ENCODE measurements around the gene SRSF7. TPM values are rescaled to one million over a fixed set of nuclear protein-coding genes. Genes with fewer than 3 reads are reported as not detected.

Gene SRSF7
- total RNA-seq, 5 donors from 2014 or later (not counting 1 experiment from before 2014, with no cell fraction given): 252 to 649 (median 265) TPM

DNA sequence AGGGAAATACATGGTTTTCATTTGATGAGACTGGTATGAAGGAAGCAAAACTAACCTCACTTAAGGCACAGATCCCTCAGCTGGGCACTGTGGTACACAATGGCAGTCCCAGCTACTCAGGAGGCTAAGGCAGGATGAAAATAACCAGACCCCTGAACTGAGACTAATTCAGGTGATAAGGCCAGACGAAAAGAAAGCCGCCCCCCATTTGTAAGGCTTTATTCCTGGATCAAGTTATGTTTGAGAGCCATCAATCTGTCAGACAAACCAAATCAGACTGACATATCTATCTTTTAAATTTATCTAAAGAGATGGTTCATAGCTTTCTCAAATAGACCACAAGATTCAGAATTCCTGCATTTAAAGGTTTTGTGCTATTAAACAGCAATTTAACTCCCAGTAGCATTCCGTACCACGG lies 4.1 kb downstream of the SRSF7 start:
- peaks cover 38 to 40% of the 10 kb centered on the region in 2 experiments for H3K4me1 ChIP-seq (ENCODE audit: control insufficient read depth in 1 of 2, extremely low read depth in 1 of 2, insufficient read depth in 2 of 2, low read length in 2 of 2)
- H3K9me3 ChIP-seq: no peaks in the 10 kb centered on the region
- POLR2A ChIA-PET: interaction anchor here (0.6 to 1.7 kb wide), 8 partner anchors 99 to 370 kb away, joined by 3 to 6 read pairs (median 4); partner anchors contain the start of gene ATL2 (in 1 of the 2)
- CTCF ChIA-PET: interaction anchor here (0.6 to 9.6 kb wide), 4 partner anchors 146 to 235 kb away, joined by 3 to 97 read pairs (median 5); no protein-coding TSS in a partner anchor
- Mint-ChIP-seq H3K9me3 (no peaks in the 10 kb centered on the region), H3K4me1 (peaks cover 76 to 81% (median 79%) of the 10 kb centered on the region in 3 donors), H3K4me3 (peak overlapping the region; percentile 99 to 100 (median 100)), H3K36me3 (peaks cover 68% of the 10 kb centered on the region), H3K27me3 (peaks cover 0 to 3% of the 10 kb centered on the region in 2 donors), H3K27ac (peak overlapping the region; percentile 84 to 89)
- DNase-seq (peak in 1 of 35 experiments; percentile 28), ATAC-seq (replicated peaks in 1 of 4) (no peak)
- peaks cover 4 to 77% of the 10 kb centered on the region in 2 donors for H3K36me3 ChIP-seq (ENCODE audit: control insufficient read depth in 2 of 2, extremely low read depth in 1 of 2, insufficient read depth in 1 of 2, low read length in 1 of 2)
- no CpG with 5 or more reads among the region's 4 CpGs for WGBS (ENCODE audit: insufficient coverage)
- no peak overlapping the region for H3K4me3 ChIP-seq (ENCODE audit: control insufficient read depth in 1 of 2, extremely low read depth in 1 of 2, low read length in 1 of 2)
- no peaks in the 10 kb centered on the region for H3K27me3 ChIP-seq (replicated peaks in 1 of 2; ENCODE audit: control insufficient read depth in 2 of 2, extremely low read depth in 1 of 2, insufficient read depth in 2 of 2, low read length in 1 of 2)
- H3K27ac ChIP-seq (ENCODE audit: low read length): peak overlapping the region; percentile 62

DNA sequence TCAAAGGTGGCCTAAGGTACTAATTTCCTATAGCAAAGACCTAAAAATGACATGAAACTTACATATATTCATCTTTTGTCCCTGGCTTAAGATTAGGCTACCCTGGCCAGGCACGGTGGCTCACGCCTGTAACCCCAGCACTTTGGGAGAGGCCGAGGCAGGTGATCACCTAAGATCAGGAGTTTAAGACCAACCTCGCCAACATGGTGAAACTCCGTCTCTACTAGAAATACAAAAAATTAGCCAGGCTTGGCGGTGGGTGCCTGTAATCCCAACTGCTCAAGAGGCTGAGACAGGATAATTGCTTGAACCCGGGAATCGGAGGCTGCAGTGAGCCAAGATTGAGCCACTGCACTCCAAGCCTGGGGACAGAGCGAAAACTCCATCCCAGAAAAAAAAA lies 5.9 kb downstream of the SRSF7 start:
- DNase-seq: no peak
- peaks cover 63% of the 10 kb centered on the region for H3K36me3 Mint-ChIP-seq
- peak overlapping the region; percentile 34 to 88 for H3K27ac Mint-ChIP-seq
- H3K4me1 ChIP-seq (ENCODE audit: control insufficient read depth in 1 of 2, extremely low read depth in 1 of 2, insufficient read depth in 2 of 2, low read length in 2 of 2): peaks cover 38 to 43% of the 10 kb centered on the region in 2 experiments
- H3K27me3 Mint-ChIP-seq: no peaks in the 10 kb centered on the region
- ATAC-seq (replicated peaks in 1 of 4): no peak
- H3K9me3 Mint-ChIP-seq: no peaks in the 10 kb centered on the region
- H3K27ac ChIP-seq (ENCODE audit: low read length): no peak overlapping the region
- peaks cover 4 to 83% of the 10 kb centered on the region in 2 donors for H3K36me3 ChIP-seq (ENCODE audit: control insufficient read depth in 2 of 2, extremely low read depth in 1 of 2, insufficient read depth in 1 of 2, low read length in 1 of 2)
- CTCF ChIA-PET: interaction anchor here in 1 of 2 donors (9.6 kb wide), 1 partner anchor 164 kb away, joined by 97 read pairs; no protein-coding TSS in a partner anchor
- peak overlapping the region; percentile 17 to 28 (median 24) for H3K4me3 Mint-ChIP-seq
- H3K9me3 ChIP-seq: no peaks in the 10 kb centered on the region
- POLR2A ChIA-PET: interaction anchor here in 1 of 2 donors (0.6 to 1.0 kb wide), 2 partner anchors 144 to 179 kb away, joined by 3 read pairs; no protein-coding TSS in a partner anchor
- WGBS (ENCODE audit: insufficient coverage): 89% methylated on average over 8 of the region's 9 CpGs
- H3K4me3 ChIP-seq (ENCODE audit: control insufficient read depth in 1 of 2, extremely low read depth in 1 of 2, low read length in 1 of 2): no peak overlapping the region
- no peaks in the 10 kb centered on the region for H3K27me3 ChIP-seq (replicated peaks in 1 of 2; ENCODE audit: control insufficient read depth in 2 of 2, extremely low read depth in 1 of 2, insufficient read depth in 2 of 2, low read length in 1 of 2)
- H3K4me1 Mint-ChIP-seq: peaks cover 74 to 80% (median 79%) of the 10 kb centered on the region in 3 donors

DNA sequence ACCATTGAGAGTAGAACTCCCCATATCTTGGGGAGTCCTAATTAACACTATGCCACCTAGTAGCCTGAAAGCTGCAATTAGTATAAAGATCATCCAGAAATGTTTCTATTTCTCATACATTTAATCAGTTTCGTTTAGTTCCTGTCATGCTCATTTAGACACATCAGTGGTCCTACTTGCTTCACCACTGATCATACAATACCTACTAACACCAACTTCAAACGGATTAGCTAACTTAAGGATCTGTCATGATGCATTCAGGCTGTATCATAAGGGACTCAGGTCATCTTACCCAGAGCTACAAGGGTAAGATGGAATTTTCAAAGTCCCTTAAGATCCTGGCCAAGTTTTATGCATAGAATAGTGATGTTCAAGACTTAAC lies 6.8 kb downstream of the SRSF7 start:
- WGBS (ENCODE audit: insufficient coverage): no CpG with 5 or more reads among the region's 2 CpGs
- DNase-seq: peak in 1 of 35 experiments; percentile 36
- Mint-ChIP-seq H3K4me3 (no peak overlapping the region), H3K9me3 (no peaks in the 10 kb centered on the region), H3K27ac (peak overlapping the region; percentile 46 to 68), H3K4me1 (peaks cover 65 to 79% (median 76%) of the 10 kb centered on the region in 3 donors), H3K27me3 (no peaks in the 10 kb centered on the region), H3K36me3 (peaks cover 54% of the 10 kb centered on the region)
- ChIA-PET POLR2A (interaction anchor here (0.5 to 2.0 kb wide), 11 partner anchors 7 to 369 kb away, joined by 3 to 14 read pairs (median 5); partner anchors contain the start of gene SRSF7 (in 1 of the 2)), CTCF (interaction anchor here (0.5 to 9.6 kb wide), 19 partner anchors 10 to 917 kb away, joined by 3 to 97 read pairs (median 5); no protein-coding TSS in a partner anchor)
- Histone ChIP-seq H3K27me3 (replicated peaks in 1 of 2; ENCODE audit: control insufficient read depth in 2 of 2, extremely low read depth in 1 of 2, insufficient read depth in 2 of 2, low read length in 1 of 2) (no peaks in the 10 kb centered on the region), H3K9me3 (no peaks in the 10 kb centered on the region), H3K4me1 (ENCODE audit: control insufficient read depth in 1 of 2, extremely low read depth in 1 of 2, insufficient read depth in 2 of 2, low read length in 2 of 2) (peaks cover 31 to 39% of the 10 kb centered on the region in 2 experiments), H3K4me3 (ENCODE audit: control insufficient read depth in 1 of 2, extremely low read depth in 1 of 2, low read length in 1 of 2) (no peak overlapping the region), H3K36me3 (ENCODE audit: control insufficient read depth in 2 of 2, extremely low read depth in 1 of 2, insufficient read depth in 1 of 2, low read length in 1 of 2) (peaks cover 4 to 76% of the 10 kb centered on the region in 2 donors), H3K27ac (ENCODE audit: low read length) (peak overlapping the region; percentile 26)
- no peak for ATAC-seq (replicated peaks in 1 of 4)

DNA sequence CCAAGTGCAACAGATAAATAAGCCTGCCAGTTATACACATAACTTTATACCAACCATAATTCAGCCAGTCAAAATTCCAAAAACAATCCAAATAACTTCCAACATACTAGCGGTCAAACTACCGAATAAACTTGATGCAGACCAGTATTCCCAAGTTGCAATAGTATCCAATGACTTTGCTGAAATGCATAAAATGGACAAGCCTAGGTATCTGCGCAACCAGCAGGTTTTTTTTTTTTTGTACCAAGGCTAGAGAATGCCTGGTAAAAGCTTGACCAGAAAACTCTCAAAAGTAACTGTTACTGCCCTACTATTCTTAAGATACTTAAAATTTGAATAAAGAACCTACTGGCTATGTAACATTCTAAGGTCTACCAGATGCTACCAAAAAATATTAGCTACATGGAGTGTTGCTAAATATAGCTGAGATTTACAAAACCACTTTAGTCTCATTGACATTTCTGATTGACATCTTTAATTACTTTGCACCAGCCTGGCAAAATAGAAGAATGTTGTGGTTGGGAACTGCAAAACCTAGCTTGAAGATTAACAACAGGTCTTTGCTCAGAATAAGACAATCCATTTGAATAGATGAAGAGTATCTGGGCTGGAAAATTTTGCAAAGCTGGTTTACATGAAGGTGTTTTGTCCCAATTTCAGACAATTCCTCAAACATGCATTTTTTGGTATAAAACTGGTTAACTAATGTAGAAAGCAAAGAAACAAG lies 7.3 kb downstream of the SRSF7 start:
- no peak for ATAC-seq (replicated peaks in 1 of 4)
- Histone ChIP-seq H3K27me3 (replicated peaks in 1 of 2; ENCODE audit: control insufficient read depth in 2 of 2, extremely low read depth in 1 of 2, insufficient read depth in 2 of 2, low read length in 1 of 2) (no peaks in the 10 kb centered on the region), H3K9me3 (no peaks in the 10 kb centered on the region), H3K36me3 (ENCODE audit: control insufficient read depth in 2 of 2, extremely low read depth in 1 of 2, insufficient read depth in 1 of 2, low read length in 1 of 2) (peaks cover under 1 to 71% of the 10 kb centered on the region in 2 donors), H3K4me1 (ENCODE audit: control insufficient read depth in 1 of 2, extremely low read depth in 1 of 2, insufficient read depth in 2 of 2, low read length in 2 of 2) (peaks cover 25 to 33% of the 10 kb centered on the region in 2 experiments), H3K27ac (ENCODE audit: low read length) (peak overlapping the region; percentile 26), H3K4me3 (ENCODE audit: control insufficient read depth in 1 of 2, extremely low read depth in 1 of 2, low read length in 1 of 2) (no peak overlapping the region)
- peaks cover 63 to 75% (median 75%) of the 10 kb centered on the region in 3 donors for H3K4me1 Mint-ChIP-seq
- H3K27me3 Mint-ChIP-seq: no peaks in the 10 kb centered on the region
- 91% methylated on average over 3 of the region's 3 CpGs for WGBS (ENCODE audit: insufficient coverage)
- ChIA-PET POLR2A (interaction anchor here (0.5 to 2.0 kb wide), 20 partner anchors 8 to 401 kb away, joined by 3 to 14 read pairs (median 4); partner anchors contain the start of gene SRSF7 (in 1 of the 2)), CTCF (interaction anchor here (0.5 to 9.6 kb wide), 22 partner anchors 9 to 1154 kb away, joined by 3 to 97 read pairs (median 4); no protein-coding TSS in a partner anchor)
- no peaks in the 10 kb centered on the region for H3K9me3 Mint-ChIP-seq
- peaks cover 54% of the 10 kb centered on the region for H3K36me3 Mint-ChIP-seq
- no peak overlapping the region for H3K4me3 Mint-ChIP-seq
- peak overlapping the region; percentile 3 to 68 for H3K27ac Mint-ChIP-seq
- no peak for DNase-seq

DNA sequence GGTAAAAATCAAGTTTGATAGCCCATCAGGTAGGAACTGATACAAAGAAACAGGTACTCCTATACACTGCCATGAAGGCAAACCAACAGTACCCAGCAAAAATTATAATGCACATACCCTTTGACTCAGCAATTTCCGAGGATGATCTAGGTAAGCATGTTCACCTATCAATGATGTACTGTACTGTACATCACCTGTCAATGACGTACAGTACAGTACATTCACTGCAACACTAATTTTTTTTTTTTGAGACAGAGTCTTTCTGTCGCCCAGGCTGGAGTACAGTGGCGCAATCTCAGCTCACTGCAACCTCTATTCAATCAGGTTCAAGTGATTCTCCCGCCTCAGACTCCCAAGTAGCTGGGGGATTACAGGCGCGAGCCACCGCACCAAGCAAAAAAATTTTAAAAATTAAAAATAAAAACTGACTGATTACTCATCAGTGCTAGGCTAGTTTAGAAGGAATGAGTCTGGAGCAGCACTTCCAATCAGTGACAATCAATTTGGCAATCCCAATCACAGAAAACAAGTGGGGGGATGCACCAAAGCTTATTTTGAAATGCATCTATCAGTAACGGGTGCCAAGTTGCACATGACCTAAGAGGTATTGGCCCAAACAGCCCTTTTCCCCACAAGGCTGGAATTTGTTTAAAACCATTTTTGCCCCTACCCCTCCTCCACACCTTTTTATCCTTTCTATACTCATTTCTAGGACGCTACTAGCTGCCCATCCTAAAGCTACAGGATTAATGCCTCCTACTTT lies 8.2 kb downstream of the SRSF7 start:
- H3K27me3 Mint-ChIP-seq: no peaks in the 10 kb centered on the region
- Histone ChIP-seq H3K36me3 (ENCODE audit: control insufficient read depth in 2 of 2, extremely low read depth in 1 of 2, insufficient read depth in 1 of 2, low read length in 1 of 2) (peaks cover 0 to 65% of the 10 kb centered on the region in 2 donors), H3K4me1 (ENCODE audit: control insufficient read depth in 1 of 2, extremely low read depth in 1 of 2, insufficient read depth in 2 of 2, low read length in 2 of 2) (peaks cover 22 to 25% of the 10 kb centered on the region in 2 experiments), H3K27ac (ENCODE audit: low read length) (no peak overlapping the region), H3K27me3 (replicated peaks in 1 of 2; ENCODE audit: control insufficient read depth in 2 of 2, extremely low read depth in 1 of 2, insufficient read depth in 2 of 2, low read length in 1 of 2) (no peaks in the 10 kb centered on the region), H3K4me3 (ENCODE audit: control insufficient read depth in 1 of 2, extremely low read depth in 1 of 2, low read length in 1 of 2) (no peak overlapping the region), H3K9me3 (no peaks in the 10 kb centered on the region)
- H3K27ac Mint-ChIP-seq: peak overlapping the region in 1 of 2 donors; percentile 36
- peaks cover 63 to 72% (median 68%) of the 10 kb centered on the region in 3 donors for H3K4me1 Mint-ChIP-seq
- H3K4me3 Mint-ChIP-seq: no peak overlapping the region
- H3K36me3 Mint-ChIP-seq: peaks cover 51% of the 10 kb centered on the region
- CTCF ChIA-PET: interaction anchor here (0.5 to 9.6 kb wide), 14 partner anchors 9 to 1153 kb away, joined by 3 to 97 read pairs (median 4); no protein-coding TSS in a partner anchor
- DNase-seq (peak in 1 of 35 experiments; percentile 26), ATAC-seq (replicated peaks in 1 of 4) (peak in 3 of 4 experiments; percentile 21 to 27 (median 25))
- 42% methylated on average over 2 of the region's 10 CpGs for WGBS (ENCODE audit: insufficient coverage)
- POLR2A ChIA-PET: interaction anchor here (0.6 to 2.0 kb wide), 14 partner anchors 9 to 200 kb away, joined by 3 to 14 read pairs (median 3); partner anchors contain the start of gene SRSF7 (in 1 of the 2)
- no peaks in the 10 kb centered on the region for H3K9me3 Mint-ChIP-seq

Data from T-cell (primary cell).